Choroid plexus epithelial cell (primary cell): ENCODE results near the gene ICE1.

Source experiments
- DNase-seq: peaks from one replicate; pipeline ENCODE4 v3.0.0-alpha.2; 2010; ENCODE audit warnings: low read depth
- H3K4me3 ChIP-seq: 2 replicates; pipeline ENCODE4 v1.5.1; 2011; ENCODE audit warnings: low read depth, mild to moderate bottlenecking, control low read depth, low read length, moderate library complexity
- TF ChIP-seq, protein P1 (sequence below): conservative IDR thresholded peaks from 2 replicates; pipeline ENCODE4 v1.5.1; 2011; ENCODE audit warnings: low read depth, mild to moderate bottlenecking, control low read depth, inconsistent platforms, low read length, moderate library complexity

The ICE1 gene

DNA sequence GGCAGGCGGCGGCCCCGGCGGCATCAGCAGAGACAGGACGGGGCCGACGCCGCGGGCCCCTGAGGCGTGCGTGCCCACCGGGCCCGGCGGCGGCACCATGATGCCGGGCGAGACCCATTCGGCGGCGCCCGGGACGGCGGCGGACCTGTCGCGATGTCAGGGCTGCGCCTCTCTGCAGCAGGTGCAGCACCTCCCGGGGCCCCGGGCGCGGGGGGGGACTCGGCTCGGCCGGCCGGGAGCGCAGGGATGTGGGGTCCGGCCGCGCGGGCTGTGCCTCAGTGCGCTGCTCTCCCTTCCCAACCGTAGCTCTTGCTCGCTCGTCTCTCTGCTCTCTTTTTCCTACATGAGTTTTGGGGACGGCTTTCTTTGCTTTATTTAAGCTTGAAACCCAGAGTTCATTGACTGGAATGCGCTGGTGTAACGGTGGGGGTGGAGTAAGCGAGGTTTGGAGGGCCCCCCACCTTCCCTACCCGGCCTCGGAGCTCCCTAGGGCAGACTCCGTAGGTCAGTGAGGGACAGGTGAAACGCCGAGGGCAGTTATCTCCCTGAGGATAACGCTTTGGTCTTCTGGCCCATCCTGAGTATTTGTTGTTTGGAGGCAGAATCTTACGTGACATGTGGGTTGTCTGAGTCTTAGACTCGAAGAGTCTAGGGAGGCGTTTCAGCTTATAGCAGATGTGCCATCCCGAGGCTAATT is 490 bp downstream of the ICE1 start:
- TF ChIP-seq, protein P1, sequence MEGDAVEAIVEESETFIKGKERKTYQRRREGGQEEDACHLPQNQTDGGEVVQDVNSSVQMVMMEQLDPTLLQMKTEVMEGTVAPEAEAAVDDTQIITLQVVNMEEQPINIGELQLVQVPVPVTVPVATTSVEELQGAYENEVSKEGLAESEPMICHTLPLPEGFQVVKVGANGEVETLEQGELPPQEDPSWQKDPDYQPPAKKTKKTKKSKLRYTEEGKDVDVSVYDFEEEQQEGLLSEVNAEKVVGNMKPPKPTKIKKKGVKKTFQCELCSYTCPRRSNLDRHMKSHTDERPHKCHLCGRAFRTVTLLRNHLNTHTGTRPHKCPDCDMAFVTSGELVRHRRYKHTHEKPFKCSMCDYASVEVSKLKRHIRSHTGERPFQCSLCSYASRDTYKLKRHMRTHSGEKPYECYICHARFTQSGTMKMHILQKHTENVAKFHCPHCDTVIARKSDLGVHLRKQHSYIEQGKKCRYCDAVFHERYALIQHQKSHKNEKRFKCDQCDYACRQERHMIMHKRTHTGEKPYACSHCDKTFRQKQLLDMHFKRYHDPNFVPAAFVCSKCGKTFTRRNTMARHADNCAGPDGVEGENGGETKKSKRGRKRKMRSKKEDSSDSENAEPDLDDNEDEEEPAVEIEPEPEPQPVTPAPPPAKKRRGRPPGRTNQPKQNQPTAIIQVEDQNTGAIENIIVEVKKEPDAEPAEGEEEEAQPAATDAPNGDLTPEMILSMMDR: no peak
- DNase-seq: no peak
- H3K4me3 ChIP-seq: peak overlapping the region; percentile 80

GRCh38 chr5:5423586-5423985 is 1.1 kb downstream of the ICE1 start:
- peak overlapping the region; percentile 80 for H3K4me3 ChIP-seq
- TF ChIP-seq, protein P1: no peak
- DNase-seq: no peak

DNA sequence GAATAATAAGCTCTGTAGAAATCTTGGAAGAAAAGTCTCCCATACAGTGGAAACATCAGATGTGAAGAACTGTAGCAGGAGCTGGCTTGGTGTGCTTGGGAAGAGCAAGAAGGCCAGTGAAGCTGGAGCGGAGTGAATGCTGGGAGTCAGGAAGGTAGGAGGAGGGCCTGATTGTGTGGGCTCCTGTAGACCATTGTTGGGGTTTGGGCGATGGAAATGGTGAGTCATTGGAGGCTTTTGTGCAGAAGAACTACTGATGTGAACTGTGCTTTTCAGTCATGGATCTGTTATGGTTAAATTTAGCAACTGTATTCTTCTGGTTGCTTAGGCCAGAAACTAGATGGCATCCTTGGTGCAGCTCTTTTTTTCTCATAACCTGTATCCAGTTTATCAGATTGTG is 2.3 kb downstream of the ICE1 start:
- no peak for DNase-seq
- TF ChIP-seq, protein P1: no peak
- H3K4me3 ChIP-seq: no peak overlapping the region

DNA sequence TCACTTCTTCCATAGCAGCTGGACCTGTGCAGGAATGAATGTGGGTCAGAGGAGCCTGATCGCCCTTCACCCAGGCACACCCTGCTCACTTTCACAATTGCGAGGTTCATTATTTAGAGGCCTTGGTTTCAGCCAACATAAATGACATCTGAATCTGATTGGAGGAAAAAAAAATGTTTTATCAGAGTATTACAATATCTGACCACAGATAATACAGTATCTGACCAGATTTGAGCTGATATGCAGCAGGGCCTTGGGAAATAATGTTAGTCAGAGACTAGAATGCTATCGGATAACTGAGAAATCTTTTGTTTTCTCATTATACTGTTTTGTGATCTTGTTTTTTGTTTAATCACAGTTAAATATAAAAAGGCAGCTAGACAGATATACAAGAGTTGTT is 7.7 kb downstream of the ICE1 start:
- no peak overlapping the region for H3K4me3 ChIP-seq
- DNase-seq: no peak
- TF ChIP-seq, protein P1: no peak

DNA sequence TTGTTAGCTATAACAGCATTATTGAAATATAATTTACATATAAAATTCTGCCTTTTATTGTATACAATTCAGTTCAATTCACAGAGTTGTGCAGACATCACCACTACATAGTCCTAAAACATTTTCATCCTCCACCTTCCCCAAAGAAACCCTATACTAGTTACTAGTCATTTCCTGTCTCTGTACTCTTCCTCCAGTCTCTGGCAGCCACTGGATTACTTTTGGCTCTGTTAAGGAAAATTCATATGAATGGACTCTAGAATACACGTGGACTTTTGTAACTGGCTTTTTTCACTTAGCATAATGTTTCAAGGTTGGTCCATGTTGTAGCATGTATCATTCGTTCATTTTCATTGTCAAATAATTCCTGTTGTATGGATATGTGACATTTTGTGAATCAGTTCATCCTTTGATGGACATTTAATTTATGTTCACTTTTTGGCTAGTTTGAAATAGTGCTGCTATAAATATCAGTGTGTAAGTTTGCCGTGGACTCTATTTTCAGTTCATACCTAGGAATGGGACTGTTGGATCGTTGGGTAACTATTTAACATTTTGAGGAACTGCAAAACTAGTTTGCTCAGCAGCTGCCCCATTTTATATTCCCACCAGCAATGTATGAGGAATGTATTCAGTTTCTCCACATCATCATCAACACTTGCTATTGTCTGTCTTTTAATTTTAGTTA is 9.7 kb downstream of the ICE1 start:
- no peak overlapping the region for H3K4me3 ChIP-seq
- TF ChIP-seq, protein P1: no peak
- DNase-seq: peak; percentile 75

DNA sequence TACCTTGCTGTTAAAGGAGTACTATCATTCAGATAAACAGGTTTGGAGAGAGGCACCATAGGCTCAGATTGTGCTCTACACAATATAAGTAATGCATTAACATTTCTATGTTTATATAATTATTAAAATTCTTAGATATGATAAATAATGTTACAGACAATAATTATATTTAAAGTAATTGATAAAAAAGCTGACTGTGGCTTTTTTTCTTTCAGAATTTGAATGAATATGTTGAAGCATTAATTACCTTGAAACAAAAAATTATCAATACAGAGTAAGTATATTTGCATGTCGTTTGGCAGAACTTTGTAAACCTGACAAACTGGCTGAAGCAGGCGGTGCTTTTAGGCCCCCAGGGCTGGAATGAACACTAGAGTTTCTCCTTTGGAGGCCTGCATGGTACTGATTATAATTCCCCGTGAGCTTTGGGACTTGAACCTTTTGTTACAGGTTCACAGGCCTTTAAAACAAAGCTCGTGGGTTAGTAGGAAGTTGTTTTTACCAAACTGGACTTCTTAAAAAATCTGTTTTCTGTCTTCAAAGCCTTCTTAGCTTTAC is 13.8 kb downstream of the ICE1 start:
- no peak for DNase-seq
- H3K4me3 ChIP-seq: no peak overlapping the region
- TF ChIP-seq, protein P1: no peak
